Measurements from ENCODE around the gene ASGR1.
A peak's percentile ranks its signal among the peaks of the same experiment; 100 is the strongest.

ASGR1 gene

GRCh38 chr17:7216242-7217112 lies 37.3 kb upstream of the ASGR1 start:
- DNase-seq (ENCODE audit: low spot score), result no peak

GRCh38 chr17:7215652-7216180 lies 36.5 kb upstream of the ASGR1 start:
- DNase-seq (ENCODE audit: low spot score), result no peak

- no peak for DNase-seq (ENCODE audit: low spot score)
Measured at GRCh38 chr17:7215136-7215638, 36.0 kb upstream of the ASGR1 start.

GRCh38 chr17:7214300-7215135 lies 35.3 kb upstream of the ASGR1 start:
- DNase-seq (ENCODE audit: low spot score), result peak; percentile 96

GRCh38 chr17:7213895-7214299 lies 34.7 kb upstream of the ASGR1 start:
- DNase-seq (ENCODE audit: low spot score), result peak; percentile 53

- peak; percentile 70 for DNase-seq (ENCODE audit: low spot score)
Measured at GRCh38 chr17:7211491-7212273, 32.5 kb upstream of the ASGR1 start.

GRCh38 chr17:7208754-7209460 lies 29.7 kb upstream of the ASGR1 start:
- no peak for DNase-seq (ENCODE audit: low spot score)

- DNase-seq (ENCODE audit: low spot score), result no peak
Measured at GRCh38 chr17:7208027-7208571, 28.9 kb upstream of the ASGR1 start.

GRCh38 chr17:7207120-7208001 lies 28.2 kb upstream of the ASGR1 start:
- peak; percentile 27 for DNase-seq (ENCODE audit: low spot score)

- no peak for DNase-seq (ENCODE audit: low spot score)
Measured at GRCh38 chr17:7205561-7205960, 26.4 kb upstream of the ASGR1 start.

GRCh38 chr17:7204828-7205461 lies 25.8 kb upstream of the ASGR1 start:
- peak; percentile 94 for DNase-seq (ENCODE audit: low spot score)

- no peak for DNase-seq (ENCODE audit: low spot score)
Measured at GRCh38 chr17:7204336-7204735, 25.2 kb upstream of the ASGR1 start.

- no peak for DNase-seq (ENCODE audit: low spot score)
Measured at GRCh38 chr17:7203391-7203790, 24.2 kb upstream of the ASGR1 start.

GRCh38 chr17:7196651-7197401 lies 17.7 kb upstream of the ASGR1 start:
- no peak for DNase-seq (ENCODE audit: low spot score)

- no peak for DNase-seq (ENCODE audit: low spot score)
Measured at GRCh38 chr17:7195971-7196370, 16.8 kb upstream of the ASGR1 start.

GRCh38 chr17:7192271-7192937 lies 13.2 kb upstream of the ASGR1 start:
- no peak for DNase-seq (ENCODE audit: low spot score)

- DNase-seq (ENCODE audit: low spot score), result peak; percentile 76
Measured at GRCh38 chr17:7191571-7192270, 12.6 kb upstream of the ASGR1 start.
